GM12892 (cell line): Measurements from ENCODE around the gene SIGLECL1.

Experiments used
- POLR2A ChIP-seq: IDR thresholded peaks from 2 replicates; pipeline ENCODE4 v1.6.1; 2011; ENCODE audit warnings: low read depth, low read length, control low read depth
- POLR2AphosphoS5 ChIP-seq: IDR thresholded peaks from 2 replicates; pipeline ENCODE4 v1.6.1; 2011; ENCODE audit warnings: low read depth, low read length, control low read depth
- TAF1 ChIP-seq: IDR thresholded peaks from 2 replicates; pipeline ENCODE4 v1.6.1; 2011; ENCODE audit warnings: low read depth, mild to moderate bottlenecking, control low read depth, low read length, borderline replicate concordance

GRCh38 chr19:51220996-51221395 lies 29.9 kb upstream of the SIGLECL1 start:
- TF ChIP-seq TAF1 (no peak), POLR2AphosphoS5 (no peak), POLR2A (no peak)
